GM23338 (cell line): ENCODE measurements around the gene SRP14.

Experiments used
- EZH2 ChIP-seq: fragments of 200-600 bp; sonication (generic); IDR thresholded peaks from one replicate; pipeline ENCODE4 v1.8.0; 2017; ENCODE audit warnings: antibody characterized with exemption, mild to moderate bottlenecking, low read depth; ENCODE audit not compliant: unreplicated experiment
- JUNB ChIP-seq: IDR thresholded peaks from one replicate; pipeline ENCODE4 v1.6.1; 2016; ENCODE audit warnings: antibody characterized with exemption; ENCODE audit not compliant: unreplicated experiment
- POLR2AphosphoS5 ChIP-seq: IDR thresholded peaks from 2 replicates; pipeline ENCODE4 v1.6.1; 2016; ENCODE audit warnings: antibody characterized with exemption, low read depth
- STAT1 ChIP-seq: IDR thresholded peaks from one replicate; pipeline ENCODE4 v1.6.1; 2016; ENCODE audit warnings: antibody characterized with exemption; ENCODE audit not compliant: unreplicated experiment
- TF ChIP-seq, protein P1 (sequence below), 2 experiments: fragments of 200-600 bp in 1 of 2; sonication (generic) in 1 of 2; conservative IDR thresholded peaks; 2 replicates each; pipeline versions ENCODE4 v1.5.1 to v1.6.1; 2016 to 2017; ENCODE audit warnings: antibody characterized with exemption in 2 of 2, low read depth in 2 of 2, mild to moderate bottlenecking in 2 of 2, moderate library complexity in 1 of 2
- TF ChIP-seq, protein P2 (sequence below): IDR thresholded peaks from one replicate; pipeline ENCODE4 v1.6.1; 2018; ENCODE audit warnings: antibody characterized with exemption; ENCODE audit not compliant: unreplicated experiment

DNA sequence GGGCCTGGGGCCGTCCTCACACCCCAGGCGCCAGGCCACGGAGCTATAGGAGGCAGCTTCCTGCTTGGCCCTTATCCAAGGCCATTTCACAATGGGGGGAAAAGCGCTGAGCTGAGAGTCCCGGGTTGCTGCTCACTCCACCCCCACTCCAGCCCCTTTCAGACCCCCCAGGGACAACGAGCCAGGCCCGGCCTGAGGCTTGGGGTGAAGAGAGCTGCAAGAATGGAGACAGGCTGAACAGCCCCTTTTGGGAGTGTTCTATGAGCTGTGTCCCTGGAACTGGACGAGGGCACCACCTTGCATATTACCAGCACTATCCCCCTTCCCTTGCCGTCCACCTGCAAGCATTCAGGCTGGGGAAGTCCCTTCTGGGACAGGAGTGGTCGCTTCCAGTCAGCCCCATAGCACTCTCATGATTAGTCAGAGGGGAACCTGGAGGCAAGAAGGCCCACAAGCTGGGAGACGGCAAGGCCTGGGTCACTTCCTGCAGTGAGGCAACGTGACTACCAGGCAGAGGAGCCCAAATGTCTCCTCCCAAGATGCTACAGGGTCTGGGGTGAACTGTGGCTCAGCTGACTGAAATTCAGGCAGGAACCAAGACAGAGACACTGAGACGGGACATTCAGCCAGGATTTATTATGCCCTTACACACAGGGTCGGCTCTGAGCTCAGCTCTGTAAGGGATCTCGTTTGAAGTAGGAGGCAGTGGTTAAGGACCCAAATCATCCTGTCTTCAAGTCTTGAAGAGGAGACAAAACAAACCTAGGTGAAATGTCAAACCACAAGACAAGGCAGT, 8.6 kb upstream of the SRP14 start:
- TF ChIP-seq, protein P1, sequence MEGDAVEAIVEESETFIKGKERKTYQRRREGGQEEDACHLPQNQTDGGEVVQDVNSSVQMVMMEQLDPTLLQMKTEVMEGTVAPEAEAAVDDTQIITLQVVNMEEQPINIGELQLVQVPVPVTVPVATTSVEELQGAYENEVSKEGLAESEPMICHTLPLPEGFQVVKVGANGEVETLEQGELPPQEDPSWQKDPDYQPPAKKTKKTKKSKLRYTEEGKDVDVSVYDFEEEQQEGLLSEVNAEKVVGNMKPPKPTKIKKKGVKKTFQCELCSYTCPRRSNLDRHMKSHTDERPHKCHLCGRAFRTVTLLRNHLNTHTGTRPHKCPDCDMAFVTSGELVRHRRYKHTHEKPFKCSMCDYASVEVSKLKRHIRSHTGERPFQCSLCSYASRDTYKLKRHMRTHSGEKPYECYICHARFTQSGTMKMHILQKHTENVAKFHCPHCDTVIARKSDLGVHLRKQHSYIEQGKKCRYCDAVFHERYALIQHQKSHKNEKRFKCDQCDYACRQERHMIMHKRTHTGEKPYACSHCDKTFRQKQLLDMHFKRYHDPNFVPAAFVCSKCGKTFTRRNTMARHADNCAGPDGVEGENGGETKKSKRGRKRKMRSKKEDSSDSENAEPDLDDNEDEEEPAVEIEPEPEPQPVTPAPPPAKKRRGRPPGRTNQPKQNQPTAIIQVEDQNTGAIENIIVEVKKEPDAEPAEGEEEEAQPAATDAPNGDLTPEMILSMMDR (conservative IDR thresholded peaks at IDR 0.05; ENCODE audit: low read depth in 2 of 2): no peak
- TF ChIP-seq EZH2 (no peak), JUNB (no peak), POLR2AphosphoS5 (no peak), STAT1 (no peak)
- TF ChIP-seq, protein P2, sequence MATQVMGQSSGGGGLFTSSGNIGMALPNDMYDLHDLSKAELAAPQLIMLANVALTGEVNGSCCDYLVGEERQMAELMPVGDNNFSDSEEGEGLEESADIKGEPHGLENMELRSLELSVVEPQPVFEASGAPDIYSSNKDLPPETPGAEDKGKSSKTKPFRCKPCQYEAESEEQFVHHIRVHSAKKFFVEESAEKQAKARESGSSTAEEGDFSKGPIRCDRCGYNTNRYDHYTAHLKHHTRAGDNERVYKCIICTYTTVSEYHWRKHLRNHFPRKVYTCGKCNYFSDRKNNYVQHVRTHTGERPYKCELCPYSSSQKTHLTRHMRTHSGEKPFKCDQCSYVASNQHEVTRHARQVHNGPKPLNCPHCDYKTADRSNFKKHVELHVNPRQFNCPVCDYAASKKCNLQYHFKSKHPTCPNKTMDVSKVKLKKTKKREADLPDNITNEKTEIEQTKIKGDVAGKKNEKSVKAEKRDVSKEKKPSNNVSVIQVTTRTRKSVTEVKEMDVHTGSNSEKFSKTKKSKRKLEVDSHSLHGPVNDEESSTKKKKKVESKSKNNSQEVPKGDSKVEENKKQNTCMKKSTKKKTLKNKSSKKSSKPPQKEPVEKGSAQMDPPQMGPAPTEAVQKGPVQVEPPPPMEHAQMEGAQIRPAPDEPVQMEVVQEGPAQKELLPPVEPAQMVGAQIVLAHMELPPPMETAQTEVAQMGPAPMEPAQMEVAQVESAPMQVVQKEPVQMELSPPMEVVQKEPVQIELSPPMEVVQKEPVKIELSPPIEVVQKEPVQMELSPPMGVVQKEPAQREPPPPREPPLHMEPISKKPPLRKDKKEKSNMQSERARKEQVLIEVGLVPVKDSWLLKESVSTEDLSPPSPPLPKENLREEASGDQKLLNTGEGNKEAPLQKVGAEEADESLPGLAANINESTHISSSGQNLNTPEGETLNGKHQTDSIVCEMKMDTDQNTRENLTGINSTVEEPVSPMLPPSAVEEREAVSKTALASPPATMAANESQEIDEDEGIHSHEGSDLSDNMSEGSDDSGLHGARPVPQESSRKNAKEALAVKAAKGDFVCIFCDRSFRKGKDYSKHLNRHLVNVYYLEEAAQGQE: no peak
